Keratinocyte (primary cell): ENCODE results near the gene SH3D21. TPM values are rescaled to one million over a fixed set of nuclear protein-coding genes. Genes with fewer than 3 reads are reported as not detected.

Source experiments
- DNase-seq: peaks from one replicate; pipeline ENCODE4 v3.0.0-alpha.2; 2011; ENCODE audit warnings: low read depth, missing footprints, low spot score
- FAIRE-seq: peaks from 2 replicates; lab custom pipeline; 2011; peaks lifted over from hg19 to GRCh38; lab: Jason Lieb, UNC
- H2AFZ ChIP-seq: 2 replicates; pipeline ENCODE4 v1.6.0; 2012; ENCODE audit warnings: low read length, control low read depth, inconsistent platforms; ENCODE audit not compliant: control insufficient read depth
- H3K27ac ChIP-seq: 2 replicates; pipeline ENCODE4 v1.5.1; 2011; ENCODE audit warnings: low read length; ENCODE audit not compliant: control insufficient read depth, insufficient read depth
- H3K27me3 ChIP-seq: 3 replicates; pipeline ENCODE4 v1.6.0; 2011; ENCODE audit warnings: low read length; ENCODE audit not compliant: control insufficient read depth, insufficient read depth; ENCODE audit errors: extremely low read depth
- H3K36me3 ChIP-seq, 2 experiments: 2 replicates in 1 of 2; 3 replicates in 1 of 2; pipeline ENCODE4 v1.5.1; 2011; ENCODE audit warnings: low read length in 2 of 2, mild to moderate bottlenecking in 1 of 2; ENCODE audit not compliant: control insufficient read depth in 2 of 2, insufficient read depth in 2 of 2; ENCODE audit errors: extremely low read depth in 1 of 2
- H3K4me1 ChIP-seq: 3 replicates; pipeline ENCODE4 v1.5.1; 2011; ENCODE audit warnings: low read length; ENCODE audit not compliant: control insufficient read depth, insufficient read depth; ENCODE audit errors: extremely low read depth
- H3K4me2 ChIP-seq: 3 replicates; pipeline ENCODE4 v1.6.0; 2011; ENCODE audit warnings: low read depth, low read length; ENCODE audit not compliant: control insufficient read depth, insufficient read depth; ENCODE audit errors: extremely low read depth
- H3K4me3 ChIP-seq, 3 experiments: fragments of 200-600 bp in 1 of 3; sonication (generic) in 1 of 3; 2 replicates in 2 of 3; 3 replicates in 1 of 3; pipeline ENCODE4 v1.5.1; 2011 to 2016; ENCODE audit warnings: low read length in 3 of 3, mild to moderate bottlenecking in 3 of 3, control low read depth in 2 of 3, inconsistent platforms in 1 of 3, low read depth in 1 of 3, mixed read lengths in 1 of 3, mixed run types in 1 of 3, moderate library complexity in 1 of 3; ENCODE audit not compliant: control insufficient read depth in 2 of 3, insufficient read depth in 2 of 3; ENCODE audit errors: extremely low read depth in 1 of 3
- H3K79me2 ChIP-seq: 2 replicates; pipeline ENCODE4 v1.6.0; 2012; ENCODE audit warnings: low read length; ENCODE audit not compliant: control insufficient read depth, insufficient read depth
- H3K9ac ChIP-seq: 3 replicates; pipeline ENCODE4 v1.6.0; 2011; ENCODE audit warnings: low read length; ENCODE audit not compliant: control insufficient read depth, insufficient read depth; ENCODE audit errors: extremely low read depth
- H3K9me1 ChIP-seq: 3 replicates; pipeline ENCODE4 v1.6.0; 2011; ENCODE audit warnings: low read length; ENCODE audit not compliant: control insufficient read depth, insufficient read depth; ENCODE audit errors: extremely low read depth
- H3K9me3 ChIP-seq: 2 replicates; pipeline ENCODE4 v1.5.1; 2012; ENCODE audit warnings: low read depth, low read length; ENCODE audit not compliant: control insufficient read depth
- H4K20me1 ChIP-seq: 3 replicates; pipeline ENCODE4 v1.6.0; 2011; ENCODE audit warnings: low read length; ENCODE audit not compliant: control insufficient read depth, insufficient read depth; ENCODE audit errors: extremely low read depth
- CTCF ChIP-seq, 3 experiments: IDR thresholded peaks in 1 of 3; conservative IDR thresholded peaks in 1 of 3; optimal IDR thresholded peaks in 1 of 3; 2 replicates in 2 of 3; 3 replicates in 1 of 3; pipeline versions ENCODE3 to v1.5.1; 2011; ENCODE audit warnings: low read length in 3 of 3, mild to moderate bottlenecking in 3 of 3, moderate library complexity in 2 of 3, control low read depth in 1 of 3, inconsistent platforms in 1 of 3; ENCODE audit not compliant: insufficient read depth in 2 of 3; ENCODE audit errors: extremely low read depth in 1 of 3
- EZH2 ChIP-seq: IDR thresholded peaks from one replicate; pipeline ENCODE4 v1.6.1; 2012; ENCODE audit warnings: inconsistent platforms, mild to moderate bottlenecking, low read length, moderate library complexity
- dilution Hi-C: fragments of 300-500 bp; cut with MboI; formaldehyde crosslinking; loops from one replicate; pipeline ENCODE4 v1.7.0; 2020; ENCODE audit warnings: low sequenced_read_pairs; ENCODE audit not compliant: extremely low pct_ligation_motif_present
- polyA plus RNA-seq, 5 experiments: library from polyadenylated mRNA; depleted of rRNA in 3 of 5; stranded (reverse) in 3 of 5; stranded (forward) in 1 of 5; unstranded in 1 of 5; fragments of >200 nt; gene quantifications; 1 replicate in 1 of 5; 2 replicates in 3 of 5; 3 replicates in 1 of 5; pipeline versions ENCODE4 v1.2.1 to v1.2.3, GENCODE V29; 2011 to 2012; ENCODE audit warnings: missing spikeins in 2 of 5, low read depth in 1 of 5, low replicate concordance in 1 of 5

SH3D21 gene
- polyA plus RNA-seq, 1 donor (not counting 4 experiments of a cell fraction or from before 2014, with no cell fraction given), result 7.1 TPM

- Histone ChIP-seq H3K27me3 (no peaks in the 10 kb centered on the region), H3K79me2 (peaks cover 3% of the 10 kb centered on the region), H3K27ac (no peak overlapping the region), H3K9me3 (no peaks in the 10 kb centered on the region), H3K9me1 (peaks cover 2% of the 10 kb centered on the region), H3K4me1 (no peaks in the 10 kb centered on the region), H3K4me2 (no peak overlapping the region), H2AFZ (no peak overlapping the region), H3K36me3 (peaks cover 39 to 44% of the 10 kb centered on the region in 2 experiments), H4K20me1 (no peaks in the 10 kb centered on the region), H3K9ac (no peak overlapping the region), H3K4me3 (no peak overlapping the region)
- dilution Hi-C loops, result no loop called here
- no peak for TF ChIP-seq CTCF (optimal IDR thresholded peaks at IDR 0.05 in 1 of 3, IDR thresholded peaks at IDR 0.05 in 1 of 3, conservative IDR thresholded peaks at IDR 0.05 in 1 of 3; ENCODE audit: extremely low read depth in 1 of 3, insufficient read depth in 2 of 3, low read length in 3 of 3)
- no peak for TF ChIP-seq EZH2
- FAIRE-seq (no peak), DNase-seq (no peak)
These were observed 53.9 kb downstream of the SH3D21 start for GRCh38 chr1:36359911-36360550.

- Histone ChIP-seq H3K27ac (no peak overlapping the region), H2AFZ (no peak overlapping the region), H3K9me1 (peaks cover 2% of the 10 kb centered on the region), H4K20me1 (peaks cover 3% of the 10 kb centered on the region), H3K4me3 (no peak overlapping the region), H3K36me3 (peaks cover 25 to 32% of the 10 kb centered on the region in 2 experiments), H3K4me2 (no peak overlapping the region), H3K4me1 (peaks cover 3% of the 10 kb centered on the region), H3K9me3 (no peaks in the 10 kb centered on the region), H3K9ac (no peak overlapping the region), H3K27me3 (no peaks in the 10 kb centered on the region), H3K79me2 (peaks cover 36% of the 10 kb centered on the region)
- DNase-seq (no peak), FAIRE-seq (no peak)
- no peak for TF ChIP-seq CTCF (optimal IDR thresholded peaks at IDR 0.05 in 1 of 3, IDR thresholded peaks at IDR 0.05 in 1 of 3, conservative IDR thresholded peaks at IDR 0.05 in 1 of 3; ENCODE audit: extremely low read depth in 1 of 3, insufficient read depth in 2 of 3, low read length in 3 of 3)
- TF ChIP-seq EZH2, result no peak
- dilution Hi-C loops, result no loop called here
These were observed 59.2 kb downstream of the SH3D21 start for GRCh38 chr1:36365381-36365780.
